Stimulated activated CD8-positive, alpha-beta memory T cell treated with anti-CD3 and anti-CD28 coated beads, Interleukin-15, amount 100 ng/mL, for 48 hours (primary cell): ENCODE results near the gene KLHDC9.
"Not testable (repeated sequence)": the region's sequence is repeated elsewhere in the genome, so short reads cannot be mapped to it uniquely, and the experiment has no call there.

Experiments used
- DNase-seq, 2 donors: peaks; one replicate each; pipeline ENCODE4 v3.0.0-alpha.2; 2020; ENCODE audit warnings: low read depth in 2 of 2

Gene KLHDC9

GRCh38 chr1:161096015-161096414 is 2.1 kb upstream of the KLHDC9 start:
- no peak for DNase-seq

GRCh38 chr1:161096530-161096929 is 1.6 kb upstream of the KLHDC9 start:
- no peak for DNase-seq

DNA sequence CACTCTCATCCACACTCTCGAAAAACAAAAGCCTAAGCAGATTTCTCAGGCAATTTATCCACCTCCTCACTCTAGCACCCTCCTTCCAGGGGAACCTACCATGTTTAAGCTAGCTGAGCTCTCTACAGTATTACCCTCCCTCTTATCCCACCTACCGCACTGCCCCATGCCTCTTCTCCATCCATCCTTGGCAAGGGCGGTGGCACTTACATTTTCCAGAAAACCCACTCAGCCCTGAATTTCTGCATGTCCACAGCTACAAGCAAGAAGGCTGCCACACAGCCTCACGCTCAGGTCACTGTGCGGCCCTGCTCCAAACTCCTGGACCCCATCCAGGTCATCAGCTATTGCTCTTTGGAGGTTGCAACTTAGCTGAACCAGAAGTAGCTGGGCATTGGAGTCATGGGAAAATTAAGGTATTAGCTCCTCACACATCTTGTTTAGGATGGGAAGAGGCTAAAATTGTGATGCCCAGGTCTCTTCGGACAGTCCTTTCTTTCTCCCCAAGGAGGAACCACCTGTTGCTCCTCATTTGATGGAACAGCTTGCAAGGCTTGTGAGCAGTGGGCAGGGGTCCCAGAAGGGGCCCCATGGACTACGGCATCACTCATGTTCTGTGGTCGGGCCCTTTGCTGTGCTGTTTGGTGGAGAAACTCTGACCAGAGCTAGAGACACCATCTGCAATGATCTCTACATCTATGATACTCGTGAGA is 1.1 kb downstream of the KLHDC9 start:
- no peak for DNase-seq

DNA sequence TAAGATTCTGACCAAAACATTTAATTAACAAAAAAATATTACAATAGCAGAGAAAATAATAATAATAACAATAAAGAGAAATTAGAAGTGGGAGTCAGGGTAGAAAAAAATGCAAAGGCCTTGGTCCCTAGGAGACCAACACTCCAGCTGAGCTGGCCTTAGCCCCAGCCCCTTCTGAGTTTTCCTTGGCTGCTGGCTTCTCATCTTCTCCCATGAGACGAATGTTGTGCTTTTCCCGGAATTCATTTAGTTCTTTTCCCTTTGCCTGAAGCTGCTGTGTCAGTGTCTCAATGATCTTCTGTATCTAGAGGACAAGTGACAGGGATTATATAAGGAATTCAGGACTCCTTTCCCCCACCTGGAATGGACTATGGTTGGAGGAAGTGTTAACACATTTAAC is 2.4 kb downstream of the KLHDC9 start:
- no peak for DNase-seq

DNA sequence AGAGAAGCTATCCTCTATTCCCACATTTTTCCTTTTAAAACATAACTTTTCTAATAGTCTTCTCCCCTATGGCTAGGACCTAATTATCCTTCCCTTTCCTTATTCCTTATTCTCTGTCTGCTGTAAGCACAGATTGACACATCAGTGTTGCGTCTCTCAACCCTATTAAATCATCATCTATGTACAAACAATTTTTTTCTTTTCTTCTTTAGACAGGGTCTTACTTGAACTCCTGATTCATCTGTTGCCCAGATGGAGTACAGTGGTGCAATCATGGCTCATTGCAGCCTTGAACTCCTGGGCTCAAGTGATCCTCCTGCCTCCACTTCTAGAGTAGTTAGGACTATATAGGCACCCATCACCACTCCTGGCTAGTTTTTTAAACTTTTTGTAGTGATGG is 8.3 kb downstream of the KLHDC9 start:
- no peak for DNase-seq

DNA sequence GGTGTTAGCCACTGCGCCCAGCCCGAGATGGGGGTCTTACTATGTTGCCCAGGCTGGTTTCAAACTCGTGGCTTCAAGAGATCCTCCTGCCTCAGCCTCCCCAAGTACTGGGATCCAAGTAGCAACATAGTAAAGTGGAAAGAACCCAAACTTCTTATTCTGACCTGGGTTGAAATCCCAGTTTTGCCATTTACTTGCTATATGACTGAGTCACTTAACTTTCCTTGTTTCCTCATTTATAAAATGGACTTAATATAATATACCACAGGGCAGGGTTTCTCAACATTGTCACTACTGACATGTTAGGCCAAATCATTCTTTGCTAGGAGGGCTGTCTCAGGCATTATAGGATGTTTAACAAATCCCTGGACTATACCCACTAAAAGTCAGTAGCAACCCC is 13.0 kb downstream of the KLHDC9 start:
- DNase-seq: no peak

DNA sequence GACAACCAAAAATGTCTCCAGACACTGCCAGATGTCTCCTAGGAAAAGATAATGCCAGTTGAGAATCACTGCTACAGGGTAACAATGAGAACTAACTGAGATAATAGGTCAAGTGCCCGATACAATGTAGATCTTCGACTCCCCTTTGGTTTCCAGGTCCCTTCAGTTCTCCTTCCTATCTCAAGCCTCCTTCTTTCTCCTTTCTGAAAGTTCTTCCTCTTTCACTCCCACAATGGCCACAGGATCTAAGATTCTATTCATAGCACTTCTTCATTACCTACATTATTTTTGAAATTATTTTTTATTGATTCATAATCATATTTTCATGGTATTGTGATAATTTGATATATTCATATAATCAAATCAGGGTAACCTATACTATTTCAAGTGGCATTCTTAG is 13.4 kb downstream of the KLHDC9 start:
- no peak for DNase-seq

DNA sequence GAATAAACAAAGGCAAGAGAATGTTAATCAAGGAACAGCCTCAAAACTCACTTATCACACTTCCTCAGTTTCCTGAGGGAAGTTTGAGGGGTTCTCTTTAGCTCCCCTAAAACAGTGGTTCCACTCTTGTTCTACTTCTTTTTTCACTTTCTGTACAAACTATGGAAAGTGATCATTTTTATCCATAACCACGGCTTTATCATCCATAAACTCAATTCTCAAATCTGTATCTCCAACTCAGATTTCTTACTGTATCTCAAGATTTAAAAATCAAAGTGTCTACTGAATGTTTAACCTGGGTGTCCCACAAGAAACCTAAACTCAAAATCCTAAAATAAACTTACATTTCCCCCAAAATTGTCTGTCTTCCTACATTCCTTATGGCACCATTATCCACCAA is 15.8 kb downstream of the KLHDC9 start:
- no peak for DNase-seq

- DNase-seq: no peak
Observed at GRCh38 chr1:161114556-161114955, 16.4 kb downstream of the KLHDC9 start.

DNA sequence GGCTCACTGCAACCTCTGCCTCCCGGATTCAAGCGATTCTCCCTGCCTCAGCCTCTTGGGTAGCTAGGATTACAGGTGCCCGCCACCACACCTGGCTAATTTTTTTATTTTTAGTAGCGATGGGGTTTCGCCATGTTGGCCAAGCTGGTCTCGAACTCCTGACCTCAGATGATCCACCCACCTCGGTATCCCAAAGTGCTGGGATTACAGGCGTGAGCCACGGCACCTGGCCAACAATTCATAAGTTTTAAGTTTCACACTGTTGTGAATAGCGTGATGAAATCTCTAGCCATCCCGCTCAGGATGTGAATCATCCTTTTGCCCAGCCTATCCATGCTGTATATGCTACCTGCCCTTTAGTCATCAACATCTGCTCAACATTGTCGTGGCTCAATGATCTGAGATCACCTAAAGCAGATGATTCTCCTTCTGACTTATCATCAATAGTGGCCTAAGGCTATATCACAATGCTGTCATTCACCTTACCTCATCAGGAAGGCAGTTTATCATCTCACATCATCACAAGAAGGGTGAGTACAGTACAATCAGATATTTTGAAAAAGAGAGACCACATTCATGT is 17.1 kb downstream of the KLHDC9 start:
- peak in 1 of 2 donors; percentile 49 for DNase-seq

DNA sequence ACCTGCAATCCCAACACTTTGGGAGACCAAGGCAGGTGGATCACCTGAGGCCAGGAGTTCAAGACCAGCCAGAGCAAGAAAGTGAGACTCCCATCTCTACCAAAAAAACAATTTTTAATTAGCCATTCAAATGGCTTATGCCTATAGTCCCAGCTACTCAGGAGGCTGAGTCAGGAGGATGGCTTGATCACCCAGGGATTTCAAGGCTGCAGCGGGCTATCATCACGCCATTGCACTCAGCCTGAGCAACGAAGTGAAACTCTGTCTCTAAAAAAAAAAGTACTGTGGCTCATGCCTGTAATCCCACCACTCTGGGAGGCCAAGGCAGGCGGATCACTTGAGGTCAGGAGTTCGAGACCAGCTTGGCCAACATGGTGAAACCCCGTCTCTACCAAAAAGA is 17.8 kb downstream of the KLHDC9 start:
- DNase-seq: not testable (repeated sequence)

DNA sequence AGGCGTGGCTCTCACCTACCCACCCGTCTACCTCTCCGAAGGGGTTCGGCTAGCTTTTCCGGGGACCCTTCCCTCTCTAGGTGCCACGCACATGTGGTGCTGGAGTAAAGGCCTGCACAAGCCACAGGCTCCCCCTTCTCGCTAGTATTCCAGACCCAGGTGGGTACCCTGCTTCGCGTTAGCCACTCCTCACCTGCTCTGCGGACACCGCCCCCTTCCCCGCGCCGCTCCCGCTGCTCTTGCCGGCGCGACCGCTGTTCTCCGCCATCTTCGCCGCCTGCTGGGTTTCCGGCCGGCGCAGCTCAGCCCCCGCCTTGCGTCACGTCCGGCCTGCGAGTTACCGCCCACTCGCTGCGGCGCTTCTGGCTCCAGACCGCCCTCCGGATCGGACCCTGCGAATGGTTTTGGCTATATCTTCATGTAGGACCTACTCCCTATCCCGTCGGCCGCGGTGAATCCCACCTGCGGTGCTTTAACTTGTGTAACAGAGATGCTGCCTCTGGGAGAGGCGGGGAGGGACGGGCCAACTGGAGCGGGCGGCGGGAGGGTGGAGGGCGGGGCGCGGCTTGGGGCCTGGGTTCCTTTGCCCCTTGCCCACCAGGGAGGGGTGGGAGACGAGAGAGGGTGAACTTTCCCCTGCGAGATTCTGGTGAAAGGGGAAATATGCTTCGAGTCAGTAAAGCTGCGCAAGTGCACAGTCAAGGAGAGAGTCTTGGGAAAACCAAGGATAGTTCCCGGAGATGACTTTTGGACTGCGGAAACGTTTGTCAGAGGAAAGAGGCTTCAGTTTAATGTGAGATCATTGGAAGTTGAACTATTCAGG is 19.8 kb downstream of the KLHDC9 start, which contains the start of the genes NIT1 and PFDN2:
NIT1 (plus strand) TSS at position 347 of the 823 bp plus-strand sequence; CDS start at position 419, 72 bp downstream.
PFDN2 (minus strand) TSS at position 279 of the 823 bp plus-strand sequence; CDS start at position 268, 11 bp downstream.
- DNase-seq: peak; percentile 82 to 83

GRCh38 chr1:161119092-161119903 is 21.1 kb downstream of the KLHDC9 start:
- DNase-seq: peak in 1 of 2 donors; percentile 59

DNA sequence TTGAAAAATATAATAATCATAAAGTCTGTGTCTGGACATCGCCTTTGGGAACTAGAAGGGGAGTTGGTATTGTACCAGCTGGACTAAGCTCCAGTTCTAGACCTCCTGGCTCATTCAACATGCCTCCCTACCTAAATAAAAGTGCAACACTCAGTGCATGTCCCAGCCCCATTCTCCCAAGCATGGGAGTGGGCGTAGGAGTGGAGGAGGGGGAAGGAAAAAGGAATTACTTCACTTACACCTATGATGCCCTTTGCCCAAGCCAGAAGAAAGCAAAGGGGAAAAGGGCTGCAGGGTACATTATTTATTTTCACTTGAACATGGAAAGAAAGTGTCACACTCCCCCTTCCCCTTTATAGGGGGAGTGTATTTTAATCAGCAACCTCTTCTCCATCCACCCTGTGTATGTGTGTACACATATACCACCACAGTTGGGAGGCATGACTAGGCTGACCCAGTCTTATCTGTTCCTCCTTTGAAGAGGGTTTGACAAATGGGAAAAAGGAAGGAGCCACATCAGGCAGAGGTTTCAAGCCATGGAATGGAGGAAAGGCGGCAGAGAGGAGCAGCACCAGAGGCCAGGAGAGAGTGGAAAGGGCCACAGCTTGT is 23.0 kb downstream of the KLHDC9 start:
- DNase-seq: no peak

DNA sequence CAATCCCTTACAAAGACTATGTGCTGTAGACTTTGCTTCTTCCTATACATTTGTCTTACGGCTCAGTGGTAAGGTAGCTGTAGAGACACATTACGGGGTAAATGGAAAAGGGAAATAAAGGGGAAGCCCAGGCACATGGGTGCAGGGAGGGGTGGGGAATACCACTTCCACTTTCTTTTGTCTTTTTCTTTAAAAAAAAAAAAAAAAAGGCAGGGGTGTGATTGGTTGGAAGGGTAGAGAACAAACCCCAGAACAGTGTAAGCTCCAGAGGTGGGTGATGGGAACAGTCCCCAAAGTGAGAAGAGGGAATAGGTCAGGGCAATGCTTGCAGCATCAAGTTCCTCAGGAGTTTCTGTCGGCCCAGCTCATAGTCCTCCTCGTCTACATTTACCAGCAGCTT is 23.7 kb downstream of the KLHDC9 start:
- no peak for DNase-seq

DNA sequence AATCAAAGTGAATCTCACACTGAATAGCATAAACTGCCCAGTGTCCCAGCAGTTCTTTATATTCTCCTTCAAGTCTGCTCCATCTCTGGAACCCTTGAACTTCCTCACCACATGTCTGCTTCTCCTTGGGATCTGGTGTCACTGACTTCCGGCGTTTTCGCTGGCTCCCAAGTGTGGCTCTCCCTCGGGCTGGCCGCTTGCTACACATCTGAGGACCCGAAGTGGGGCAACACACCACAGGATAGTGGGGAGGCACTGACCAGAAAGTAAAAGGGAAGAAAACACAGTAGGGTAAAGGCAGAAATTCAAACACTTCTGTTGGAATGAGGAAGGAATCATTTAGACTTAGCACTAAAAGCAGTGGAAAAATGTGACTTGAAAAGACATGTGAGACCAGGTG is 24.8 kb downstream of the KLHDC9 start:
- DNase-seq: no peak

DNA sequence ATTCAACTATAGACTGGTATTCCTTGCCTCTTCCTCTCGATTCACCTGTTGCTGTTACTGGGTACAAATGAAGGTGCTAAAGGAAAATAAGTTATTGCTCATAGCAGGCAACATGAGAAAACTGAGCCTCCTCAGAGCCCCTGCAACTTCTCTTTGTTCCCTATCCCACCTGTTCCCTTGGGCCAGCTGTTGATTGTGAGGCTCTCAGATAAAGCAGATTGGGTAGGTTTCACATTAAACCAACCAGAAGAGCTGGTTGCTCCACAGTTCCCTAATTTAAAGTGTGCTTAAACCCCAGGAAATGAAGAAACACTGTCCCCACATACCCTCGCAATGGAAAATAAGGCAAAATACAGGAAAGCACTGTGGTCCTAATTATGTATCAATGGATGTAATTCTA is 29.5 kb downstream of the KLHDC9 start:
- DNase-seq: no peak

- DNase-seq: no peak
Observed at GRCh38 chr1:161128591-161129420, 30.6 kb downstream of the KLHDC9 start.

- no peak for DNase-seq
Observed at GRCh38 chr1:161130266-161130665, 32.1 kb downstream of the KLHDC9 start.
